C4-2B (cell line): Measurements from ENCODE around the gene SULT1B1.

ENCODE experiments used
- ZFX ChIP-seq: fragments of 450-650 bp; IDR thresholded peaks from 2 replicates; pipeline ENCODE4 v1.6.1; 2017
- TF ChIP-seq, protein P1 (sequence below): fragments of 450-650 bp; conservative IDR thresholded peaks from 2 replicates; pipeline ENCODE4 v1.5.1; 2017; ENCODE audit warnings: mild to moderate bottlenecking

GRCh38 chr4:69748173-69748572 is 12.2 kb downstream of the SULT1B1 start:
- TF ChIP-seq, protein P1, sequence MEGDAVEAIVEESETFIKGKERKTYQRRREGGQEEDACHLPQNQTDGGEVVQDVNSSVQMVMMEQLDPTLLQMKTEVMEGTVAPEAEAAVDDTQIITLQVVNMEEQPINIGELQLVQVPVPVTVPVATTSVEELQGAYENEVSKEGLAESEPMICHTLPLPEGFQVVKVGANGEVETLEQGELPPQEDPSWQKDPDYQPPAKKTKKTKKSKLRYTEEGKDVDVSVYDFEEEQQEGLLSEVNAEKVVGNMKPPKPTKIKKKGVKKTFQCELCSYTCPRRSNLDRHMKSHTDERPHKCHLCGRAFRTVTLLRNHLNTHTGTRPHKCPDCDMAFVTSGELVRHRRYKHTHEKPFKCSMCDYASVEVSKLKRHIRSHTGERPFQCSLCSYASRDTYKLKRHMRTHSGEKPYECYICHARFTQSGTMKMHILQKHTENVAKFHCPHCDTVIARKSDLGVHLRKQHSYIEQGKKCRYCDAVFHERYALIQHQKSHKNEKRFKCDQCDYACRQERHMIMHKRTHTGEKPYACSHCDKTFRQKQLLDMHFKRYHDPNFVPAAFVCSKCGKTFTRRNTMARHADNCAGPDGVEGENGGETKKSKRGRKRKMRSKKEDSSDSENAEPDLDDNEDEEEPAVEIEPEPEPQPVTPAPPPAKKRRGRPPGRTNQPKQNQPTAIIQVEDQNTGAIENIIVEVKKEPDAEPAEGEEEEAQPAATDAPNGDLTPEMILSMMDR = no peak
- TF ChIP-seq ZFX = no peak
